CMK (cell line): ENCODE measurements around the gene CDR2L.
A peak's percentile ranks its signal among the peaks of the same experiment; 100 is the strongest.
"Not testable (repeated sequence)": the region's sequence is repeated elsewhere in the genome, so short reads cannot be mapped to it uniquely, and the experiment has no call there.

Experiments
- DNase-seq: peaks from one replicate; pipeline ENCODE4 v3.0.0-alpha.2; 2010; ENCODE audit warnings: low read depth

CDR2L gene

DNA sequence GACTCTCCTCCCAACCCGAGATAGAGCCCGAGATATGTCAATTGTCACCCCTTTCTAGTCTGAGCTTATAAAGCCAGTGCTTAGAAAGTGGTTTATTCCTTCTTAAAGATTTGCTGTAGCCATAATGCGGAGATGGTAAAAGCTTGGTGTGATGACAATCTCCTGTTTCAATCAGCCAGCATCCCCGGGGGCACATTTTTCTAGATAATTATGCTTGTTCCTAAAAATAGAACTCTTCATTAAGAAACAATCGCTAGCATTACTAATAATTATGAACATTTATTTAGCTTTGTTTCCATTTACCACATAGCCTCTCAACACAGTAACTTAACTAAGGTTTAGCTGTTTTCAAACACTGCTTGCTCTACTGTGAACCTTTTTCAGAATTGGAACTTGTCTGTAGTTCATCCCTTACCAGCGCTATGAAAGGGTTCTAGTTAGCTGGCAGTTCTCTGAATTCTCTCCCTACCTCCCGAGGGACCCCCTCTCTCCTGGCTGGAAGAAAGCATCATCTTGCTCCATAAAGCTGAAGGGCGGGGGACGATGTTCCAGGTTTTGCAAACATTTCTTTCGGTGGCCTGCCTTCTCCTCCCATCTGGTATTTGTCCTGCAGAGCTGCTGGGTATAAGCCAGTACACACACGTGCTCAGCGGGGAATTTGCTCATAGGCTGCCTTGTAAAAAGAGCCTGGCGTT, 24.1 kb downstream of the CDR2L start:
- no peak for DNase-seq

DNA sequence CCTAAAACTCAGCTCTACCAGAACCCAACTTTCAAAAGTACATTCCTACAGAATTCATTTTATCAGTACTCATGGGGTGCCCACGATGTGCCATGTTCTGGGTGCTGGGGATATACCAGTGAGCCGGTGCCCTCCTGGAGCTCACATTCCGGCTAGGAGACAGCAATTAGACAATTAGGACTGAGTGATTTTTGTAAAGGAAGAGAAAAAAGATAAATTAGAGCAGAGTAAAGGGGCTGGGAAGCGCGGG, 24.6 kb downstream of the CDR2L start:
- DNase-seq, result no peak

DNA sequence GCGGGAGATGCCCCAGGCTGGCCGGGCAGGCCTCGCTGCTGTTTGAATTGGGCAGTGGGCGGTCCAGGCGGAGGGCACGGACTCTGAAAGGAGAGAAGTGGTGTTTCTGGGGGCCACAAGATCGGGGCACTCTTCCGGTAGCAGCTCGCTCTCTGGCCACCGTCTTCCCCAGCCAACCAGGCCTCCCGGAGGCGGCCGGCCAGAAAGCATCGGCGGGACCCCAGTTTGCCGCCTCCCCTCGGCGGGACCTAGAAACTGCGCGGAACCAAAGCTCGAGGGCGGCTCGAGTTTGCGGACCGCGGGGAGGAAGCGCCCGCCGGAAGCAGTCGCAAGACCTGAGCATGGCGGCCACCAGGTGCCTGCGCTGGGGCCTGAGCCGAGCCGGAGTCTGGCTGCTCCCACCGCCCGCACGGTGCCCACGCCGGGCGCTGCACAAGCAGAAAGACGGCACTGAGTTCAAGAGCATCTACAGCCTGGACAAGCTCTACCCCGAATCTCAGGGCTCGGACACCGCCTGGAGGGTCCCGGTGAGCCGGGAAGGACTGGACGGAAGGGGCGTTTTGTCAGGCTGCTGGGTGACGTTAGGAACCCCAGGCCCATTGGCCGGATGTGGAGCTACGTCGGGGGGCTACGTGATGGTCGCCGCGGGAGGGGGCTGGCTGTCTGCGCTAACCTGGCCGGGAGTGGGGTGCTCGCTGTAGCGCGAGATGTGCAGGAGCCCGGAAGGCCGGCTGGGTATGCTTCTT, 25.1 kb downstream of the CDR2L start, which contains the start of gene MRPL58:
Gene MRPL58 (plus strand): TSS at position 325 of the 746 bp plus-strand sequence. CDS start 17 bp downstream, at position 342.
- peak; percentile 82 for DNase-seq

DNA sequence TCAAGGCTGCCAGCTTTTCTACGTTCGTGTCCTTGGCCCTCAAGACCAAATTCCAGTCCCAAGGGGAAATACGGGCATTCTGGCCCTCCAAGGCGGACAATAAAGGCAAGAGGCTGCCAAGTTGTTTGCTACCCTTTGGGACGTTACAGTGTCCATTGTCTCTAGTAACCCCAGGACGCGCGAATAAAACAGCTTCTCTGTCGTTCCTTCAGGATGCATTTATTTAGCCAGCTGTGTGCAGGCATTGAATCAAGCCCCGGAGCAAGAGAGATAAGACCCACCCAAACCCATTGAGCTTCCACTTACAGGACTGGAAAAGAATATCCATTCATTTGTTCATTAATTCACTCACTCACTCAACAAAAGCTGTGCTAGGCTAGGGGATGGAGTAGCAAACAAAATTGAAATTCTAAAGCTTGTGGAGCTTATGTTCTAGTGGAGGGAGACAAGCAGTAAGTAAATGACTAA, 25.7 kb downstream of the CDR2L start:
- DNase-seq, result no peak

DNA sequence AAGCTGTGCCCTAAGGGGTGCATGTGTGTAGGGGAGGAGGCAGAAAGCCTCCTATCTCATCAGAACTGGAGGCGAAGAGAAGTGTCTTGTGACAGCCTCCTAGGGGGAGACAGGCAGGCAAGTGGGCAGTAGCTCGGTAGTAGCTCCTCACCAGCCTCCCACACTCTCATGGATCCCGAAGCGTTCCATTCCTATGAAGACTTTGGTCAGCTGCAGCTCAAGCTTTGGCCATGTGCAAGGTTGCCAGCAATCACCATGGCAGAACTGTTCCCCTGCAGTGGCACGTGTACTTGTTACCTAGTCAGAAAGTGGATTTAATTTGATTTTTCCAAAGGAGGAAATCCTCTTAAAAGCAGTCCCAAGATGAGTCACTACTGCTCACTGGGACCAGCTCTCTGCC, 31.7 kb downstream of the CDR2L start:
- no peak for DNase-seq

DNA sequence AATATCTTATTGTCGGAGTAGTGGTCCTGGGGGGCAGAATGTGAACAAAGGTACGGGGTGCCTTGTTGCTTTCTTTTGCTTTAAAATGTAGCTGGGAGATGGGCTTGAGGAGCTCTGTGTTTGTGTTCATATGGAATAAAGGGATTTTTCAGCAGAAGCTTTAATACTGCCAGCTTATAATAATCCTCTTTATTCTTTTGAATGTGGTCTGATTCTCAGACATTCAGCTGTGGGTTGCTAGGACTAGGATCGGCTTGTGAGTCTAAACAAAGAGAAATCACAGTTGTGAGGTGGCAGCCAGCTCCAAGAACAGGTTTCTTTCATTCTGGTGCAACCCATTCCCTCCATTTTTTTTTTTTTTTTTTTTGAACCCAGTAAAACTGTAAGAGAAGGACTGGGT, 32.3 kb downstream of the CDR2L start:
- DNase-seq, result no peak

DNA sequence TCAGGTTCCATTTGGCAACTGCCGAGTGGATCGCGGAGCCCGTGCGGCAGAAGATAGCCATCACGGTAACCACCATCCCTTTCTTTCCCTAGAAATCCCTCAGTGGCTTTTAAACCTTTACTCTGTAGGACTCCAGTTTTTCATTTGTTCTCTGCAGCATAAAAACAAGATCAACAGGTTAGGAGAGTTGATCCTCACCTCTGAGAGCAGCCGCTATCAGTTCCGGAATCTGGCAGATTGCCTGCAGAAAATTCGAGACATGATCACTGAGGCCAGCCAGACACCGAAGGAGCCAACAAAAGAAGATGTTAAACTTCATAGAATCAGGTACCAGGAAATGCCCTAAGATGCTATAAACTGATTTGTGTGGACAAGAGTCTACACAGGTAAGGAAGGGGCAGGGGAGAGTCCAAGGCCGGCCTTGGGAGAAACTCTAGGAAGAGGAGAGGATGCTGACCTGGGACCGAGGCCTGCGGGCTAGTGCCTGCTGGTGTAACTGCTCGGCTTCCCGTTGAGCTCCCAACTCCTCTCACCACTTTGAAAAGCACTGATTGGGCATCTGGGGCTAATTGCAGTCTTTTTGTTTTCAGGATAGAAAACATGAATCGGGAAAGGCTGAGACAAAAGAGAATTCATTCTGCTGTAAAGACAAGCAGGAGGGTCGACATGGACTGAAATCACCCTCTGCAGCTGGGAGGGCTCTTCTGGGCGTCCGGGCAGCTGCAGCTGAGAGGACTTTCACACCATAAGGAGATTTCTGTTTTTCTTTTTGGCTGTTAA, 33.1 kb downstream of the CDR2L start:
- DNase-seq, result no peak

DNA sequence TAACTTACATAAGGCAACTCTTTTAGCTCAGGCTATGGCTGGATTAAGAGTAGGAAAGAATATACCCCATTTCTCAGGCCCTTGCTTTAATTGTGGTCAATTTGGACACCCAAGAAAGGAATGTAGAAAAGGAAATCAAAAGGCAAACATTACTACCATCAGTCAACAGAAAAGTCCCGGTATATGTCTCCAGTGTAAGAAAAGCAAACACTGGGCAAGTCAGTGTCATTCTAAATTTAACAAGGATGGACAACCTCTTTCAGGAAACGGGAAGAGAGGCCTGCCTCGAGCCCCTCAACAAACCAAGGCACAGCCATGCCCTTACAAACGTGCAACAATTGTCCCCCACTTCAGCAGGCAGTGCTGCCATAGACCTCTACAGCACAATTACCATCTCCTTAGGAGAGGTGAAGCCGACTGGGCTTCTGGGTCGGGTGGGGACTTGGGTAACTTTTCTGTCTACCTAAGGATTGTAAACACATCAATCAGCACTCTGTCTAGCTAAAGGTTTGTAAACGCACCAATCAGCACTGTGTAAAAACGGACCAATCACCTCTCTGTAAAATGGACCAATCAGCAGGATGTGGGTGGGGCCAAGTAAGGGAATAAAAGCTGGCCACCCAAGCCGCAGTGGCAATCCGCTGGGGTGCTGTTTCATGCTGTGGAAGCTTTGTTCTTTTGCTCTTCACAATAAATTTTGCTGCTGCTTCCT, 37.4 kb downstream of the CDR2L start:
- no peak for DNase-seq

DNA sequence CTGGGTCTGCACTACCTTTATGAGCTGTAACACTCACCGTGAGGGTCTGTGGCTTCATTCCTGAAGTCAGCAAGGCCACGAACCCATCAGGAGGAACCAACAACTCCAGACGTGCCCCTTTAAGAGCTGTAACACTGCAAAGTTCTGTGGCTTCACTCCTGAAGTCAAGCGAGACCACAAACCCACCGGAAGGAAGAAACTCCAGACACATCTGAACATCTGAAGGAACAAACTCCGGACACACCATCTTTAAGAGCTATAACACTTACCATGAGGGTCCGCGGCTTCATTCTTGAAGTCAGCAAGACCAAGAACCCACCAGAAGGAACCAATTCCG, 37.9 kb downstream of the CDR2L start:
- DNase-seq, result not testable (repeated sequence)

DNA sequence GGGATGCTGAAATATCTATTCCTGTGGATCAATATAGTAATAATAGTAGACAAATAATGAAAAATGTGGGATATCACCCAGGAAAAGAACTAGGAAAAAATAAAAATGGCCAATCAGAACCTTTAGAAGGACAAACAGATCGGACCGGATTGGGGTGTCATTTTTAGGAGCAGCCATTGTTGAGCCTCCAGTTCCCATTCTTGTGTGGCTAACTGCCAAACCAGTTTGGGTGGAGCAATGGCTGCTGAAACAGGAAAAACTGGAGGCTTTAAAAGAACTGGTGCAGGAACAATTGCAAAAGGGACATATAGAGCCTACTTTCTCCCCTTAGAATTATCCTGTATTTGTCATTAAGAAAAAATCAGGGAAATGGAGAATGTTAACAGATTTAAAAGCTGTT, 39.2 kb downstream of the CDR2L start:
- DNase-seq, result not testable (repeated sequence)

DNA sequence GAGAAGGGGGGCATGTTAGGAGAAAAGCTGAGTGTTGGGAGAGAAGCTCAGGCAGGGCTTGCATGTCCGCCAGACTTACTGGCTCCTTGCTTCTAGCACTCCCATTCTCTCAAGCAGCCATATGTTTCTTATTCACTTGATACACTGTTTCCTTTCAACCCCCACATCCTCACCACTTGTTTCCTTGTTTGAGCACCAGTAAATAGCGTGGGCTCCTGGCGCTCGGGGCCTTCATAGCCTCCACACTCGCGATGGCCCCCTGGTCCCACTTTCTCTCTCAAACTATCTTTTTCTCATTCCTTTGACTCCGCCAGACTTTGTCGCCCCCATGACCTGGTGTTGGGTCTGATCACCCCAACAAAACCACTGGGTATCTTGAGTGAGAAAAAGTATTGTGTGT, 42.7 kb downstream of the CDR2L start:
- DNase-seq, result no peak

DNA sequence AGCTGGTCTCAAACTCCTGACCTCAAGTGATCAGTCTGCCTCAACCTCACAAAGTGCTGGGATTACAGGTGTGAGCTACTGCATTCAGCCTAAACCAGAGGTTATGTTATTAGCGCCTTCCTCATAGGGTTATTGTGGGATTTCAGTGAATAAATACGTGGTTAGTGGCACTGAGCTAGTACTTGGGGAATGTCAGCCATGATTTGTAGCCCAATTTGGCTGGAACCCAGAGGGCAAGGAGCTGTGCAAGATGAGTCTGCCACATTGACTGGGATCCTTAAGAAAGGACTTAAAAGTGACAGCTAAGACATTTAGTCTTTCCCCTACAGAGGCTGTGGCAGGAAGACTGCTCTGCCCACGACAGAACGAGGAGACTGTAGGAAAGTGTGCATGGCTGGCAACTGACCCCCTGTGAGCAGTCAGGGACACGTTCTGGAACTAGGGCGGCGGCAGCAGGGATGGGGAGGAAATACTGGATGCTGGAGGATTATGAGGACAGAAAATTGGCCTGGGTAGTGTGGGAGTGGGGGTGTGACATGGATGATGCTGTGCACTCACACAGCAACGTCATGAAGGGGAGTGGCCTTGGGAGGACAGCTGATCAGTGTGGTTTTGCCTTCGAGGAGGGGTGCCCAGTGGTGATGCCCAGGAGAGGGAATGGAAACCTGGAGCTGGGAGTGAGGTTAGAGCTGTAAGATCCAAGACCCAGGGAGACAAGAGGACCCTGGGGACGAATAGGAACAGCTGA, 44.7 kb downstream of the CDR2L start:
- no peak for DNase-seq

DNA sequence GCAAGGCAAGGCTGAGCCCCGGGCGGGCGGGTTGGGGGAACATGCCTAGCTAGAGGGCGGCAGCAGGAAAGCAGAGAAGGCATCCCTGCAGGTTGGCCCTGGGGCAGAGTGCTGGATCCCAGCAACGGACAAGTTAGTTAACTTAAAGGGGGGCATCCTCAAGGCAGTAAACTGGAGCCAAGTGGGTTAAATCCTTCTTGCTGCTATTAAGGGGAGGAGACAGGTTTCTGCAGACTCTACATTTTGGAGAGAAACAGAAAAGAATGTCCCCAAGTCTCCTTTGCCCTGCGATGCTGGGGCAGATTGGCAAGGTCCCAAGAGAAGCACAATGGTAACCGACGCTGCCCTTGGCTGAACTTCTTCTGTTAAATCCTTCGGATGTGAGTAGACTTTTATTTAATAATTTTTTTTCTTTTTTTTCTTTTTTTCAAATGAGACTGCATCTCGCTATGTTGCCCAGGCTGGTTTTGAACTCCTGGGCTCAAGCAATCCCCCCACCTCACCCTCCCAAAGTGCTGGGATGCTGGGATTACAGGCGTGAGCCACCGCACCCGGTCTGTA, 45.4 kb downstream of the CDR2L start:
- no peak for DNase-seq

DNA sequence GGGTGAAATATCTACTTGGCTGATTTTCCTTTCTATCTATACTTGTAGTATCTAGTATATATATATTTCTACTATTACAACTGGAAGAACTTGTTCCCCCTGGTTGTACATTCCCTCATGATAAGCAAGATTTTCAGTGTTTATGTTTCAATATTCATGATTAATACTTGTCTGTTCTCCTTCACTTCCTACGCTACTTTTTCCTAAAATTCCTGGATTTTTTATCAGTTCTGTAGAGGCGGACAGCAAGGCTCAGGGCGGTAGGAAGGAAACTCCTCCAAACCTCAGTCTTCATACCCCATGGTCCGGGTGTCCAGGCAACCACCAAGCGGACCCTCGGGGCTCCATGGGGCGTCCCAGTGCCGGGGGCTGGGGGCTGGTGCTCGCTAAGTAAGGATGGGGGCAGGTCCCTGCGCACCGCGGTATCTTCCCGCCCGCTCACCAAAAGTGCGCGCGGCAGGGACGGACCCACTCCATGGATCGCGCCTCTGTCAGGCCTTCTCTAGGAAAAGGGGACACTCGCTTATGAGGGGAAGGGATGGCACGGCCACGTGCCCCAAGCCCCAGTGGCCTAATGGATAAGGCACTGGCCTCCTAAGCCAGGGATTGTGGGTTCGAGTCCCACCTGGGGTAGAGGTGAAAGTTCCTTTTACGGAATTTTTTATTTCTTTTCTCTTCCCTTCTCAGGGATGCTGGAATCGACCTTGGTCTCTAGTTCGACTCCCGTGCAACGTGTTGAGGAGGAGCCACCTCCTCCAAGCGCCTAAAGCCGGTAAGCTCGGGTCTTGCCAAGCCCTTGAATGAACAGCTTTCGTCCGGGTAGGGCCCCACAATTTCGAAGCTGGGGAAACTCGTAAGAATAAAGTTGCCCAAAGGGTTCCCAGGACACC, 46.2 kb downstream of the CDR2L start:
- peak; percentile 83 for DNase-seq

DNA sequence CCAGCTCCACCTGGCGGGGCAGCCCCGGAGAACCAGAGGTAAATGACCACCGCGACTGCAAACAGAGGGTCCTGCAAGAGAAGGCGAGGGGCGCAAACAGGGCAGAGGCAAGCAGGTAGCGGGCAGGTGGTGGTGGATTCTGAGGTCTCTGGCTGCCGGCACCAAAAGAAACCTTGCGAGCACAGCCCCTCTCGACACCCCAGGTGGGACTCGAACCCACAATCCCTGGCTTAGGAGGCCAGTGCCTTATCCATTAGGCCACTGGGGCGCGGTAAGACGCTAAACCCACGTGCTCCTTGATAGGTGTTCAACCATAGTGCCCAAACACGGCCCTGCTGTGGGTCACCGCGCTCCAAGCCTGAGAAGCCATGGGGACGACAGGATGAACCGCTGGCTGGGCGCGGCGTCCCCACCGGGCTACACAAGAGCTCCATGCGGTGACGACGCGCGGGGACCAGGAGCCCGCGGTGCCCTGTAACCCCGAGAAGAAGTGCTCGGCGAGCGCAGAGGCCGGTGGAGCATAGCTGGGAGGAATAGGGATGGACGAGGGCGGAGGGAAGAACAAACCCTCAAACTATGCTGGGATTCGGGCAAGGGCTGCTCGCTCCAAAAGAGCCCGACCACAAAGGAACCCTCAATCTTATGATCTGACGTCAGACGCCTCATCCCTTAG, 46.9 kb downstream of the CDR2L start:
- DNase-seq, result peak; percentile 74

DNA sequence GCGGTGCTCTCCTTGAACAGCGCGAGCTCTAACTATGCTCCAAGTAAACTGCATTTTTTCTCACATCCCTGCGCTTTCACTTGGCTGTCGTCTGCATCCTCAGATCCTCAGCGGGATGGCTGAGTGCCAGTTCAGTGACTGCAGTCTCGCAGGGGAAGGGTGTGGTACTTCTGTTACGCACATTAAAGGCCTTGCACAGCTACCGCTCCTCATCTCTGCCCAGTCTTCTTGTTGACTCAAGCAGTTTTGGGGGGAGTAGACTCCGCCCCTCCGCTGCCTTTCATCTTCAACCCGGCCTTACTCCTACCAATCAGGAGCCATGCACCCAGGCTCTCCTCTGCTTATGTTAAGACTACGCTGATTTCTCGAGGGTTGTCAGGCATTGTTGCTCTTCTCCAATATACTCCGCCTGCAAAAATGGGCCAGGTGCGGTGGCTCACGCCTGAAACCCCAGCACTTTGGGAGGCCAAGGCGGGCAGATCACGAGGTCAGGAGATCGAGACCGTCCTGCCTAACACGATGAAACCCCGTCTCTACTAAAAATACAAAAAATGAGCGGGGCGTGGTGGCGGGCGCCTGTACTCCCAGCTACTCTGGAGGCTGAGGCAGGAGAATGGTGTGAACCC, 49.3 kb downstream of the CDR2L start:
- peak; percentile 75 for DNase-seq

DNA sequence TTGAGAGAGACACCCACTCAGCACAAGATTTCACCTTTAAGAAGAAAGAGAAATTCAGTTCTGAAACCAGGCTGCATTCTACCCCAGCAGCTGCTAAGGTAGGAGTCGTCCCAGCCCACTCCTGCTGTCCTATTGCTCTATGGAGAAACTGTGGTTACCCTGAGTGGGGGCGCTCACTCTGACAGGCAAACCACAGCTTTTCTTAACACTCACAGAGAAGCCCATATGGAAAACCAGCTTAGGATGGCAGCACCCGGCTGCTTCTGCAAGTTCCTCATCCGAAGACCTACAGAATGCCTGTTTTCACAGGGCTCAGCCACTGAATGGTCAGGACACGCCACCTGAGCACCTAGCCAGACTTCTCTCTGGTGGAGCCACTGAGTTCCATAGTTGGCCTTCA, 51.8 kb downstream of the CDR2L start:
- DNase-seq, result no peak

DNA sequence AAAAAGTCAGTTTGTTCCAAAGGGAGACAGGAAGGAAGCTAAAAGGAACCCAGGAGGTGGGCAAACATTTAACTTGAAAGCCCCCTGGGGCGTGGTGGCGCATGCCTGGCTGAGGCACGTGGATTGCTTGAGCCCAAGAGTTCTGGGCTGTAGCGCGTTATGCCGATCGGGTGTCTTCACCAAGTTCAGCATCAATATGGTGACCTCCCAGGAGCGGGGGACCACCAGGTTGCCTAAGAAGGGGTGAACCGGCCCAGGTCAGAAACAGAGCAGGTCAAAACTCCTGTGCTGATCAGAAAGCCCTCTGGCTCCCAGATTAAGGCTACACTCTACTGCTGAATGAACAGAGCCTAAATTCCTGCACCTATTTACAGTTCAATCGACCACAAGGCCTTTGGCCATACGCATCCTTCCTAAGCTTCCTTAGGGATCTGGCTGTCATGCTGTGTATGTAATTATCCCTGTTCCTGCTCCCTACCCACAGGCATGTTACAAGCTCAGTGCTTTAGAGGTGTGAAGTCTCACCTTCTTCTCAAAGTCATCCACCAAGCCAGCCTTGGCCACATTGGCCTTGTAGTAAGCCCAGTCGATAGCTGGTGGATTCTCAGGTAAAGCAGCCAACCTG, 54.3 kb downstream of the CDR2L start:
- no peak for DNase-seq

DNA sequence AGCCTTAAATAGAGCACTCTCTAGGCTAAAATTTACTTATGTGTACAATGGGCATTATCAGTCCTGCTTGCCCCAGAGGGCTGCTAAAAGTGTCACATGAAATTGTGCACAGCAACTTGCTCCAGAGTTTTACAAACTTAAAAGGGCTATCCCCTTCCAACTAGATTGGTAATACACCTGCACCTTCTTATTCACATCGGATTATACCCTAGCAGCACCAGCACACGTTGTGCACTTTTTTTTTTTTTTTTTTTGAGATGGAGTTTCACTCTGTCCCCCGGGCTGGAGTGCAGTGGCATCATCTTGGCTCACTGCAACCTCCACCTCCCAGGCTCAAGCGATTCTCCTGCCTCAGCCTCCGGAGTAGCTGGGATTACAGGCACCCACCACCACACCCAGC, 56.4 kb downstream of the CDR2L start:
- not testable (repeated sequence) for DNase-seq
